ENCODE measurements around the gene CFAP161. TPM values are rescaled to one million over a fixed set of nuclear protein-coding genes. Genes with fewer than 3 reads are reported as not detected.
"Not testable (repeated sequence)": the region's sequence is repeated elsewhere in the genome, so short reads cannot be mapped to it uniquely, and the experiment has no call there.

The CFAP161 gene
- total and polyA plus RNA-seq, 8 donors = 0.08 to 0.25 (median 0.16) TPM; not detected in 1

GRCh38 chr15:81155375-81156218 is 21.5 kb downstream of the CFAP161 start:
- peak in 2 of 4 donors; percentile 33 to 39 for TF ChIP-seq CTCF (IDR thresholded peaks at IDR 0.05)
- DNase-seq = peak in 2 of 6 donors; percentile 11 to 50
- Histone ChIP-seq H3K27me3 (no peaks in the 10 kb centered on the region), H3K4me1 (no peaks in the 10 kb centered on the region), H3K9me3 (no peaks in the 10 kb centered on the region), H3K27ac (no peak overlapping the region), H3K36me3 (no peaks in the 10 kb centered on the region), H3K4me3 (no peak overlapping the region)
- ATAC-seq = peak; percentile 60 to 93 (median 84)
- no peak for FAIRE-seq
- 39 to 41% methylated on average over 10 of the region's 10 CpGs for WGBS, 2 donors
- intact Hi-C loops (cut with DNase I) = no loop called here

DNA sequence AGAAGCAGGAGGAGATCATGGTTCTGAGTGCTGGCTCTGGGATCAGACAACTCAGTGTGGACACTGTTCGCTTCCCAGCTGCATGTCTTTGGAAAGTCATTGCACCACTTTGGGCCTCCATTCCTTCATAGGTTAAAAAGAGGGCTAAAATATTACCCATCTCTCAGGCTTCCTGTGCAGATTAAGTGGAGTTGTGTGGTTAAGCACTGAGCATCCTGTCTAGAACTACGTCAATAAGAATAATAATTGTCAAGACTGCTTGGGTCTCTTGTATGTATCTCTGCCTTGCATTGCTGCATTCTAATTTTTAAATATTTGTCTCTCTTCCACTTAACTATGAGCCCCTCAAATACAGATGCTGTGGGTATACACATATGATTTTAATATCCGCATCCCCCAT is 22.3 kb downstream of the CFAP161 start:
- intact Hi-C loops (cut with DNase I) = no loop called here
- Histone ChIP-seq H3K4me3 (no peak overlapping the region), H3K36me3 (no peaks in the 10 kb centered on the region), H3K27me3 (no peaks in the 10 kb centered on the region), H3K27ac (no peak overlapping the region), H3K9me3 (no peaks in the 10 kb centered on the region), H3K4me1 (no peaks in the 10 kb centered on the region)
- TF ChIP-seq CTCF (IDR thresholded peaks at IDR 0.05) = no peak
- FAIRE-seq (no peak), ATAC-seq (no peak), DNase-seq (no peak)
- whole genome bisulfite sequencing, 2 donors = 94 to 96% methylated on average over 3 of the region's 3 CpGs

GRCh38 chr15:81157195-81157938 is 23.3 kb downstream of the CFAP161 start:
- H3K9me3 ChIP-seq = no peaks in the 10 kb centered on the region
- no peak for DNase-seq
- FAIRE-seq = no peak
- H3K4me1 ChIP-seq = no peaks in the 10 kb centered on the region
- H3K36me3 ChIP-seq = no peaks in the 10 kb centered on the region
- H3K27me3 ChIP-seq = no peaks in the 10 kb centered on the region
- no peak overlapping the region for H3K4me3 ChIP-seq
- no peak for TF ChIP-seq CTCF (IDR thresholded peaks at IDR 0.05)
- ATAC-seq = peak in 1 of 4 donors; percentile 16
- WGBS, 2 donors = 44 to 59% methylated on average over 5 of the region's 5 CpGs
- intact Hi-C loops (cut with DNase I) = no loop called here
- H3K27ac ChIP-seq = no peak overlapping the region

DNA sequence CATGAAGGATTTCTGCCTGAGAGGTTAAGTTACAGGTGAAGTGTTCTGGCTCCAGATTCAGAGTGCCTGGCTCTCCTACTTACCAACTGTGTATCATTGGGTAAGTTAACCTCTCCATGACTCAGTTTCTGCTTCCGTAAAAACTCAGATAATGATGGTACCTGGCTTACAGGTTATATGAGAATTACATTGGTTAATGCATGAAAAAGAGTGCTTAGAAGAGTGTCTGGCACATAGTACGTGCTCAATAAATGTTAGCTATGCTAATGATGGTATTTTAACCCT is 23.8 kb downstream of the CFAP161 start:
- no peak for TF ChIP-seq CTCF (IDR thresholded peaks at IDR 0.05)
- Histone ChIP-seq H3K4me1 (no peaks in the 10 kb centered on the region), H3K9me3 (no peaks in the 10 kb centered on the region), H3K27me3 (no peaks in the 10 kb centered on the region), H3K36me3 (no peaks in the 10 kb centered on the region), H3K4me3 (no peak overlapping the region), H3K27ac (no peak overlapping the region)
- FAIRE-seq = no peak
- ATAC-seq = no peak
- intact Hi-C loops (cut with DNase I) = no loop called here
- WGBS, 2 donors = 88 to 89% methylated on average over 2 of the region's 2 CpGs
- DNase-seq = no peak

GRCh38 chr15:81158561-81158960 is 24.5 kb downstream of the CFAP161 start:
- intact Hi-C loops (cut with DNase I); FAIRE-seq; ATAC-seq; H3K27ac ChIP-seq; H3K4me3 ChIP-seq; H3K36me3 ChIP-seq; H3K4me1 ChIP-seq; H3K9me3 ChIP-seq; H3K27me3 ChIP-seq: not testable (repeated sequence)
- WGBS, 2 donors = 82 to 83% methylated on average over 25 to 36 of the region's 37 CpGs
- peak in 1 of 6 donors; percentile 38 for DNase-seq
